HG02759 (cell line): ENCODE data around the gene MXRA8.
"Not testable (repeated sequence)": the region's sequence is repeated elsewhere in the genome, so short reads cannot be mapped to it uniquely, and the experiment has no call there.

Experiments
- ATAC-seq: cut with Tn5 transposase; IDR thresholded peaks from one replicate; pipeline ENCODE4 v1.9.1; 2021; ENCODE audit warnings: mild to moderate bottlenecking, moderate library complexity; ENCODE audit not compliant: unreplicated experiment

MXRA8 gene

DNA sequence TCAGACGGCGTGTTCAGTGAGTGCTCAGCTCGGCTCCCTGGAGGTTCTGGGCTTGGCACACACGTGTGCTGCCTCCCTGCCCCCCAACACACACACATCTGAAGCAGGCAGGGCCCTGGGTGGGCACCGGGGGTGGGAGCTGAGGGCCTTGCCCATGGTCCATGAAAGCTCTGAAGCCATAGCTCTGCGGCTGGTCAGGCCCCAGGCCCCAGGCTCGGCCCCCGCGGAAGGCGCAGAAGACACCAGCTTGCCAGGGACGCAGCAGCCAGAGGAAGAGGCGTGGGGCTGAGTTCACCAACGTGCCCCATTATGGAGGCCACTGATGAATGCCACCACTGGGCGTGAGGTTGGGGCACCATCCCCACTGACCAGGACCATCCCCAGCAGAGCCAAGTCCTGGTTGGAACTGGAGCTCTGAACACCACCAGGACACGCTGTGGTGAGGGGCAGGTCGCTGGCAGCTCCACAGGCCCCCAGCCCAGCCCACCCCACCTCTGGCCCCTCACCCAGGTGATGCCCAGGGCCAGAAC lies 12.5 kb upstream of the MXRA8 start:
- ATAC-seq, result no peak

DNA sequence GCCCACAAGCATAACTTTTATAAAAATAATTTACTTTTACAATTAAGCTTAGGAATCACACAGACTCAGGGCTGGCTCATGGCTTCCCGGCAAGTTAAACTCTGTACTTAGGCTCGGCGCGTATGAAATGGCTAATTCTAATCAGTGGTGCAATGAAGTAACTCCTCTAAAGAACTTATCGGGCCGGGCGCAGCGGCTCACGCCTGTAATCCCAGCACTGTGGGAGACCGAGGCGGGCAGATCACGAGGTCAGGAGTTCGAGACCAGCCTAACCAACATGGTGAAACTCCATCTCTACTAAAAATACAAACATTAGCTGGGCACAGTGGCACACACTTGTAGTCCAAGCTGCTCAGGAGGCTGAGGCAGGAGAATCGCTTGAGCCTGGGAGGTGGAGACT lies 11.7 kb upstream of the MXRA8 start:
- ATAC-seq, result not testable (repeated sequence)

DNA sequence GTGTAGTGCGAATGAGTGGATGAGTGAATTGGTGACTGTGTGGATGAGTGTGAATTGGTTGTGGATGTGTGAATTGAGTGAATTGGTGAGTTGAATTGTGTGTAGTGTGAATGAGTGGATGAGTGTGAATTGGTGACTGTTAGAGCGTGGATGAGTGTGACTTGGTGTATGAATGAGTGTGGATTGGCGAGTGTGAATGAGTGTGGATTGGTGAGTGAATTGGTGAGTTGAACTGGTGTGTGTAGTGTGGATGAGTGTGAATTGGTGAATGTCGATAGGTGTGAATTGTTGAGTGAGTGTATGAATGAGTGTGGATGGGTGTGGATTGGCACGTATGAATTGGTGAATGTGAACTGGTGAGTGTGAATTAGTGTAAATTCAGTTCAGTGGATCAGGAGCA lies 9.0 kb upstream of the MXRA8 start:
- no peak for ATAC-seq

DNA sequence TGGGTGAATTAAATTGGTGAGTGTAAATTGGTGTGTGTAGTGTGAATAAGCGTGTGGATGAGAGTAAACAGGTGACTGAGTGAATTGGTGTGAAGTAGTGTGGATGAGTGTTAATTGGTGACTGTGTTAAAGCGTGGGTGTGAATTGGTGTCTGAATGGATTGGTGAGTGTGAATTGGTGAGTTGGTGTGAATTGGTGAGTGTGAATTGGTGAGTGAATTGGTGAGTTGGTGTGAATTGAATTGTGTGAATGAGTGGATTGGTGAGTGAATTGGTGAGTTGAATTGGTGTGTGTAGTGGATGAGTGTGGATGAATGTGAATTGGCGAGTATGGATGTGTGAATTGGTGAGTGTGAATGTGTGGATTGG lies 8.3 kb upstream of the MXRA8 start:
- ATAC-seq, result no peak

DNA sequence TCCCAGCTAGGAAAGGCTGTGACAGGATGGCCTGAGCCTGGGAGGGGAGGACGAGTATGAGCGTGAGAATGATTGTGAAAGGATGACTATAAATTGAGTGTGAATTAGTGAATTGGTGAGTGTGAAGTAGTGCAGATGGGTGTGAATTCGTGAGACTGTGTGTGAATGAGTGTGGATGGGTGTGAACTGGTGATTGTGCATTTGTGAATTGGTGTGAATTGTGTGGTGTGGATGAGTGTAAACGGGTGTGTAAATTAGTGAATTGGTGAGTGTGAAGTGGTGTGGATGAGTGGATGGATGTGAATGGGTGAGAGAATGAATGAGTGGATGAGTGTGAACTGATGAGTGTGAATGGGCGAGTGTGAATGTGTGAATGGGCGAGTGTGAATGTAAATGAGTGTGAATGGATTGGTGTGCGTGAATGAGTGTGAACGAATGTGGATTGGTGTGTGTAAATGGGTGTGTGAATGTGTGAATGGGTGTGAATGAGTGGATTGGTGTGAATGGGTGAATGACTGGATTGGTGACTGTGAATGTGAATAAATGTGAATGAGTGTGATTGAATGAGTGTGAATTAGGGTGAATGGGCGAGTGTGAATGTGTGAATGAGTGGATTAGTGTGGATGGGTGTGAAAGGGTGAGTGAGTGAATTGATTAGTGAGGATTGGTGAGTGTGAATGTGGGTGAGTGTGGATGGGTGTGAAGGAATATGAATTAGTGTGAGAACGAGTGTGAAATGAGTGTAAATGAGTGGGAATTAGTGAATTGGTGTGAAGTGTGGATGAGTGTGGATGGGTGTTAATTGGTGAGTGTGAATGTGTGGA lies 7.7 kb upstream of the MXRA8 start:
- ATAC-seq, result no peak

DNA sequence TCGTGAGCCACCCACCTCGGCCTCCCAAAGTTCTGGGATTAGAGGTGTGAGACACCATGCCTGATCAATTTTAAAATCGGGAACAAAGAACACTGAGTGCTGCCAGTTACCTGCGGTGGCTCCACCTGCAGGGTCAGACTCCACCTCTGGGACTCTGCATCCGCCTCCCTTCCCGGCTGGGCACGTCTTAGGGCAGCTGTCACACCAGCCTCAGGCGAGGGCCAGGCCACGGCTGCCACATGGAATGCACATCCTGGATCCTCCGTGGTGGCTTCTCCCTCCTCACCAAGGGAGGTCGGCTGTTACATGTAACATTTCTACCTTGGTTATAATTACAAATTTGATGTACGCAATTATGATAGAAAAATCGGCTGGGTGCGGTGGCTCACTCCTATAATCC lies 5.9 kb upstream of the MXRA8 start:
- no peak for ATAC-seq

DNA sequence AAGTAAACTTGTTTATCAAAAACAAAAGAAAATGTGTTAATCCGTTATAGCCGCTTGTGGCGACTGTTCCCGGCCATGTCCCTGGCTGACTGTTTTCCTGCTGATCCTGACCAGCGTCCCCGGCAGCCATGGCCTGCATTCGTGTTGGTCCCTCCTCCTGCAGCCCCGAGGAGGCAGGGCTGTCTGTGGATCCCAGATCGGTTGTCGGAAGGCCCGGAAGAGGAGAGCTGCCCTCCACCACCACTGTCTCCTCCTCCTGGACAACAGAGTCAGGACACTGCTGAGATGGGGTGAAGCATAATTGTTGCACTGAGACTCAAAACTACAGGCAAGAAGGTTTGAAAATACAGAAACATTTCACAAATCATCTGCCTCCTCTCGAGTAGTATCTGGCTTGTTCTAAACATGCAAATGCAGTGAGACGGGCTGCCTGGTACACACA lies 3.6 kb upstream of the MXRA8 start:
- no peak for ATAC-seq

DNA sequence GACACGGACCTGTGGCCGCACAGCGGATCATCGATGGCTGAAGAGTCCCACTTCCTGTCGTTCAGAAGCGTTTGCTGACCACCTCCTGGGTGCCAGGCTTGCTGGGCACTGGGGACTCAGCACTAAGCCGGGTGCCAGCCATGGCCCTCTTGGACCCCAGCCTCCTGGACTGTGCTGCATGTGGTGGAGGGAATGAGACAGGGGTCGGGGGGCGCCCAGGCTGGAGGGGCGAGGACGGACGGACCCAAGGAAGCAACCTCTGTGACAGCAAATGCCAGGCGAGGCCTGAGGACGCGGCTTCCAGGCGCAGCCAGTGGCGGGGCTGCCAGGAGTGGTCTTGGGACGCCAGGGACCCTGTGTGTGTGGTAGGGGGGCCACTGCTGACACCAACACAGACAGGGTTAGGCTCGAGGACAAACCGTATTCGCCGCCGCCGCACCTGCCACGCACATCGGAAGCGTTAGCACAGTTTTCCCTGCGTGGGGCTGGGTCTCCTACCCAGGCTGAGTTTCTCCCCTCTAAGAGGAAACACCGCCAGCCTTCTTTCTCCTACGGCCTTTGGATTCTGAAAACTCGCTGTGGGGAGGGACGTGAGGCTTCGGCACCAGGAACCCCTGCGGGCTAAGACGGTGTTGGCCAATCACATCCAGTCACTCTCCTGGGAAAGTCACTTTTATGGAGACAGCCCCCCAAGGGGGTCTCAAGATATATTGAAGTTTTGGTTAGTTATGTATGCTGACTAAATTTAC lies 3.1 kb upstream of the MXRA8 start:
- ATAC-seq, result no peak

DNA sequence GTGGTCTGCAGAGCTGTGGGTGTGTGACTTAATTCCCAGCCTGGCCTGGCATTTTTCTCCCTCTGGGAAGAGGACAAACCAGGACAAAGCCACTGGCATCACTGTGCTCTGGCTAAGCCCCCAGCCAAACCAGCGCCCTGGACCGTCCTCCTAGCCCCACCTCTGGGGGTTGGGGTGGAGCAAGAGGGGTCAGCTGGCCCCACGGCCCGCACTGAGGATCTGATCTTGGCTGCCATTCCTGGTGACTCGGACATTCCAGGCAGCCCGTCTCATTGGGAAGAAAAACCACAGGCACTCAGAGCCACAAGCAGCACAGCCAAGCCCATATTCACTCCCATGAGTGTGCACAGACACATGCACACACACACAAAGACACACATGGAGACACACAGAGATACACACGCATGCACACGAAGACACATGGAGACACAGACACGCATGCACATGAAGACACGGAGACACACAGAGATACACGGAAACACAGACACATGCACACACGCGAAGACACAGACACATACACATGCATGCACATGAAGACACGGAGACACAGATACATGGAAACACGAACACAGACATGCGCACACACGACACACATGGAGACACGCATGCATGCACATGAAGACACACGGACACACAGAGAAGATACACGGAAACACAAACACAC lies 2.3 kb upstream of the MXRA8 start:
- ATAC-seq, result no peak

DNA sequence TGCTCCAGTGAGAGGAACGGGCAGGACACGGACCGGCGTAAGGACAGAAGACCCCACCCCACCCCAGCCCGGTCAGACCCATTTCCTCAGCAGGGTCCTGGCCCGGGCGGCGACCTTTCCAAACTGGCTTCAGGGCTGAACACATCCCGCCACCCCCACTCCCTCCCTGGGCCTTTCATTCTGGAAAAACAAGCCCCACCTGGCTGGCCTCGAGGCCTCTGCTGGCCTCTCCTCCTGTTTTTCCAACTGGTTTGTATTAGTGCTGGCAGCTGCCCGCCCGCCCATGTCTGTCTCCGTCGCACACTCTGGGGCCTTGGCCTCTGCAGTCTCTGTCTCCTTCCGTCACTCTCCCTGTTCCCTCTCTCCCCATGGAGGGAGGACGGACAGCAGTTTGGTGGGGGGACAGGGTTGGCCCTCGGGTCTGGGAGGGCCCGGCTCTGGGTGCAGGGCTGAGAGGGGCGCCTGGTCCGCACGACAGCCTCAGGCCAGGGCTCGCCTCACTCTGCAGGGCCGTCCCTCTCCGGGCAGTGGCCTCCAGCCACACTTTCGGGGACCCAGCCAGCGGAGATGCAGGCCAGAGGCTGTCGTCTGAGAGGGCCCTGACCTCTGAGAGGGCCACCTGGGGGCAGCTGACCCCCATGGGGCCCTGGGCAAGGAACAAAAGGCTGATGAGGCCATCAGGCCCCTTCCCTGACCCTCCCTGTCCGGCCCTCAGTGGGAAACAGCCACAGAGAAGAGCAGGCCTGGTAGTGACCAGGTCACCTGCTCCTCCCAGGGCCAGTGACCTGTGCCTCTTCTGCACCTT lies 1.5 kb upstream of the MXRA8 start:
- no peak for ATAC-seq

DNA sequence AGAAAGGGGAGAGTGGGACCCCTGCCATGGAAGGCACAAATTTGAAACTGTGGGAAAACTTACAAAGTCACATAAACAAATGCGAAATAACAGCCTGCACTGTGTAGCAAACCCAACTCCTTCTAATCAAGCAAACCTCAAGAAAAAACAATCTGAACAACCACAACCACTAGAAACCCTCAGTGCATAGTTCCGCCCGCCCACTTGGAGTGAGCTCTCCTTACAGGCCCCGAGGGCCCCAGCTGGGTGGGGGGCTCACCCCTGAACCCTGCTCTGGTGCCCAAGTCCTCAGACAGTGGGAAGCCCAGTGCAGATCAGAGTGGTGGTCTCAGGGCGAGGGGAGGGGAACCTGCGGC lies 931 bp upstream of the MXRA8 start:
- ATAC-seq, result no peak

DNA sequence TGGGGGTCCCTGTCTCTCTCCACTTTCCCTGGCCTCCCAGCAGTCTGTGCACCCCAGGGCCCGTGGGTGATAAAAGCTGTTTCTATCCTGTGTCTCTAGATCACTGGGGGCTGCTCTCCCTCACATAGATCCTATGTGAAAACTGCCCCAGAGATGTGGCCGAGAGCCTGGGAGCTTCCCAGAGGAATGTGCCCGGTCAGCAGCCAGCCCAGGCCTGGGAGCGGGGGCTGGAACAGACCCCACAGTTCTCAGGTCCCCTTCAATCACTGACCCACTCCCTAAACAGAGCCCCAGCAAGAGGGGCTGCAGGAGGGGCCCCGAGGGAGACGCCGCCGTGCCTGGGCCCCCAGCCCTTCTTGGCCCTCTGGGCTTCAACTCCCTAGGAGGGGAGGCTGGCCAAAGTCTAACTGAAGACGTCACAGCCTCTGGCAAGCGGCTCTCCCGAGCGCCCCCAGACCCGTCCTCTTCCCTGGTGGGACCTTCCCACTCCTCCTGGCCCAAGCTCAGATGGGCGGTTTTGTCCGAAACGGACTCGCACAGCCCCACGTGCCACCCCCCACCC lies 403 bp downstream of the MXRA8 start:
- ATAC-seq, result no peak

DNA sequence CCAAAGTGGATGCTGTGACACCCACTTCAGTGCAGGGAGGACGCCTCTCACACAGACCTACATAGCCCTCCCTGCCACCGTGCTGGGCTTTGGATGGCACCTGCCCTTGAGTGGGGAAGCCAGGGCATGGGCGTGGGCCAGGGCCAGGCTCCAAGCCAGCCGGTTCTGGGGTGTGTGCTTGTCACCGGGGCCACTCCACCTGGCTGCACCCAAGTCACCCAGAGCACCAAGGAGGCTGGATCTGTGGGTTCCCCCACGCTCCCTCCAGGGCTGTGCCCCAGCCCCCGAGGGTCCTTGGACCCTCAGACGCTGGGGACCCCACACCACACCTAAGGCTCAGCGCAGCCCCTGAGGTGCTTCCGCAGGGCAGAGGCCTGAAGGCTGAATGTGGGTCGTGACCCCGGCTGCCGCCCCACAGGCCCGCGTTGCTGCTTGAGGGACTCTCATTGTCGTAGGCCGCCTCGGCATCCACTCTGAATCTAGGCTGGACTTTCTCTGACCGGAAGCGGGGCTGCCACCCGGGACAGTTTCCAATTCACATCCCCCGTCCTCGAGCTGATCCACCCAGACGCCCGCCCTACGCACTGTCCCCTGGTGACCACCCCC lies 1.5 kb downstream of the MXRA8 start:
- ATAC-seq, result no peak

DNA sequence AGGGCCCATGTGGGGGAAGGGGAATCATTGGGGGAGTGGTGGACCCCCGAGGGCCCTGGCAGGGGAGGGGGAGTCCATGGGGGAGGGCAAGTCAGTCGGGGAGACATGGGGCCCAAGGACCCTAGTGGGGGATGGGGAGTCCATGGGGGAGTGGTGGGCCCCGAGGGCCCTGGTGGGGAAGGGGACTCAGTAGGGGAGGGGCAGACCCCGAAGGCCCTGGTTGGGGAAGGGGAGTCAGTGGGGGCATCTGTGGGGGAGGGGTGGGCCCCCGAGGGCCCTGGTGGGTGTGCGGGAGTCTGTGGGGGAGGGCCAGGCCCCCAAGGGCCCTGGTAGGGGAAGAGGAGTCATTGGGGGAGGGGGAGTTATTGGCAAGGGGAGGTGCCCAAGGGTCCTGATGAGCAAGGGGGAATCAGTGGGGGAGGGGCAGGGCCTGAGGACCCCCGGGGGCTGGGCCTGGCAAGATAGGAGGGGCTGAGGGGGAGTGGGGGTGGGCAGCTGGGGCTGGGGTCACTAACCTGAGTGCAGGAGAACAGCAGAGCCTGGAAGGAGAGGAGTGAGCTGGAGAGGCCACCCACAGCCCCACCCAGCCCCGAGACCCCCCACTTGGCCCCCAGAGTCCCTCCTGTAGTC lies 2.1 kb downstream of the MXRA8 start:
- no peak for ATAC-seq

DNA sequence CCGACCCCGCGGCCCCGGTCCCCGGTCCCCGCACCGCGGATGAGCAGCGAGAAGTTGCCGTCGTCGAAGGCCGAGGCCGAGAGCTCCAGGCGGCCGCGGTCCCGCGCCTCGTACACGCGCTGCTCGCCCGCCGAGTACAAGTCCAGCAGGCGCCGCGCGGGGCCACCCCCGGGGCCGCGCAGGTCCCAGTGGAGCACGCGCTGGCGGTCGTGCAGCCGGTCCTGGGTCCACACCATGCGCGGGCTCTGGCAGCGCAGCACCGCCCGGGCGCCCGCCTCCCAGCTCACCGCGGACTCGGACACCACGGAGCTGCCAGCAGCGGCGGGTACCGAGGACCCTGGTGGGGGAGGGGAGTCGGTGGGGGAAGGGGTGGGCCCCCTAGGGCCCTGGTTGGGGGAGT lies 2.9 kb downstream of the MXRA8 start:
- ATAC-seq, result no peak

DNA sequence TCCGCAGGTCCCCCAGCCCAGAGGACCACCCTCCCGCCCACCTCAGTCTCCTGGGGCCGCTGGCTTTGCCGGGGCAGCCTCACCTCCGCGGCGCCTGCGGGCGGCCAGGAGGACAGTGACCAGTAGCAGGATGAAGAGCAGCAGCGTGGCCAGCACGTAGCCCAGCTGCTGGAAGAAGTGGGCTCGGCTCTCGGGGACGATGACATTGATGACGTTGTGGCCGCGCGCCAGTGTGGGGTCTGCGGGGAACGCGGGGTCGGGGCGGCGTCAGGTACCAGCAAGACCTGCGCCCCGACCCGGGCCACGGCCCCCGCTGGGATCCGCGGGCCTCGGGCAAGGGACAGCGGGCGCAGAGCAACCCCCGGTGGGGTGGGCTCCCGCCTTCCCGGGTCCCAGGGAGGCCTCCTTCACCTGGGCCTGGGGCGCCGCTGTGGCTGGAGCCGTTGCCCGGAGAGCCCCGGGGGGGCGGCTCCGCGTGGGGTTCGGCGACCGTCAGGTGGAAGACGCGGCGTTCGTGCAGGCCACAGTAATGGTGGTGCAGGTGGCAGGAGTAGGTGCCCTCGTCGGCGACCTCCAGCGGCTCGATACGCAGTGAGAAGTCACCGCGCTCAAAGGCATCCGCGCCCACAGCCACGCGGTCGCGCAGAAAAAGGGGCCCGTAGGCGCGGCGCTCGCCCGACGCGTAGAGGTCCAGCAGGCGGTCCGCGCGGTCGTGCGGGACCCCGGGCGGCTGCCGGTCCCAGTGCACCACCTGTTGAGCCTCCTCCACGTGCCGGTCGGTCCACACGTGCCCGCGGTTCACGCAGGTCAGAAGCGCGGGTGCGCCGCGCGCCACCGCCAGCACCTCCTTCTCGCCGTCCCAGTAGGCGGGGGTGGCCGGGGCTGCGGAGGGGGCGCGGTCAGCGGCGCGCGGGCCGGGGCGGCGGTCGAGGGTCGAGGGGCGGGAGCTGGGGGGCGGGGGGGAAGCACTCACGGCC lies 3.8 kb downstream of the MXRA8 start:
- no peak for ATAC-seq

DNA sequence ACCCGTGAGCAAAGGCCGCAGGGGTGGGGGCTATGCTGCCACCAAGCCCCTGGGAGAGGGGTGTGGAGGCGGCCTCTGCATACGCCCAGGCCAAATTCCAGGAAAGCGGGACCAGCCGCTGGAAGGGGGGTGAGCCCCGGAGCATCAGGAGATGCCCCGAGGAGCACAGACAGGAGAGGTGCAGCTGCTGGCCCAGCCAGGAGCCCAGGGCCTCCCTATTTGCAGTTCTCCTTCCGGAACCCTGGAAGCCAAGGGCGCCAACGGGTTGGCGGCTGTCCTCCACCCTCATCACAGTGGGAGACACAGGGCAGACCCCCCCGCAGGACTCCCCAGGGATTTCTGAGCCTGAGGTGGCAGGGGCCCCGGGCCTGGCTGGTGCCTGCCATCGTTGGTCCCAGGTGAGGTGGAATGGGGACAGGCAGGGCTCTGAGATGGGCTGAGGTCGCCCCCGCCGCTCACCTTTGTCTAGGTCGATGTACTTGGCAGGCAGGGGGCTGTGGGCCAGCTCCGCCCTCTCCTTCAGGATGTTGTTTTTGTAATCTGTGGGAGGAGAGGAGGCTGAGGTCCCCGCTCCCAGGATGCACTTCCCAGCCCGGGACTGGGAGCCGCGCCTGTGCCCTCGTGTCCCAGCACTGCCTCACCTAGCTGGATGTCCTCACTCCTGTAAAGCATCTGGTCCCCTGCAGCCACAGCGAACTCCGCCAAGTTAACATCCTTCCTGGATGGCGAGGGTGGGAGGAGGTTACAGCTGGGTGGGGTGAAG lies 4.8 kb downstream of the MXRA8 start:
- no peak for ATAC-seq
